ACC112 (cell line): ENCODE measurements around the gene FZD1.

Experiments used
- H2AFZ ChIP-seq: fragments of 200-600 bp; sonication (generic); one replicate; pipeline ENCODE4 v1.6.0; 2017; ENCODE audit warnings: antibody characterized with exemption, low read length; ENCODE audit not compliant: unreplicated experiment
- H3K27ac ChIP-seq: fragments of 200-600 bp; sonication (generic); 2 replicates; pipeline ENCODE4 v1.5.1; 2014; ENCODE audit warnings: low read depth, mild to moderate bottlenecking, antibody characterized with exemption, low read length, moderate library complexity
- H3K27me3 ChIP-seq: fragments of 200-600 bp; sonication (generic); 2 replicates; pipeline ENCODE4 v1.6.1; 2014; ENCODE audit warnings: mild to moderate bottlenecking, antibody characterized with exemption, low read length, moderate library complexity, mixed read lengths; ENCODE audit not compliant: insufficient read depth
- H3K36me3 ChIP-seq: fragments of 200-600 bp; sonication (generic); 2 replicates; pipeline ENCODE4 v1.6.1; 2016; ENCODE audit warnings: mild to moderate bottlenecking, antibody characterized with exemption, low read length, moderate library complexity, mixed read lengths; ENCODE audit not compliant: insufficient read depth
- H3K4me1 ChIP-seq: fragments of 200-600 bp; sonication (generic); one replicate; pipeline ENCODE4 v1.6.1; 2016; ENCODE audit warnings: low read length, mixed read lengths; ENCODE audit not compliant: insufficient read depth, unreplicated experiment, control insufficient read depth
- H3K4me3 ChIP-seq: fragments of 200-600 bp; sonication (generic); 2 replicates; pipeline ENCODE4 v1.5.1; 2014; ENCODE audit warnings: mild to moderate bottlenecking, low read depth, low read length
- H3K79me2 ChIP-seq: fragments of 200-600 bp; sonication (generic); one replicate; pipeline ENCODE4 v1.6.0; 2016; ENCODE audit warnings: low read length; ENCODE audit not compliant: control insufficient read depth, unreplicated experiment, insufficient read depth

The FZD1 gene

GRCh38 chr7:91286432-91286831, 22.2 kb downstream of the FZD1 start:
- H3K4me3 ChIP-seq = no peak overlapping the region
- no peaks in the 10 kb centered on the region for H3K79me2 ChIP-seq
- no peaks in the 10 kb centered on the region for H3K36me3 ChIP-seq
- H3K4me1 ChIP-seq = peaks cover 7% of the 10 kb centered on the region
- H3K27ac ChIP-seq = no peak overlapping the region
- no peak overlapping the region for H2AFZ ChIP-seq
- no peaks in the 10 kb centered on the region for H3K27me3 ChIP-seq

GRCh38 chr7:91287371-91288084, 23.3 kb downstream of the FZD1 start:
- no peak overlapping the region for H3K27ac ChIP-seq
- H3K4me1 ChIP-seq = peaks cover 7% of the 10 kb centered on the region
- H3K4me3 ChIP-seq = no peak overlapping the region
- no peaks in the 10 kb centered on the region for H3K79me2 ChIP-seq
- no peak overlapping the region for H2AFZ ChIP-seq
- no peaks in the 10 kb centered on the region for H3K36me3 ChIP-seq
- no peaks in the 10 kb centered on the region for H3K27me3 ChIP-seq

- Histone ChIP-seq H3K4me3 (no peak overlapping the region), H3K27me3 (no peaks in the 10 kb centered on the region), H3K27ac (no peak overlapping the region), H3K4me1 (peaks cover 7% of the 10 kb centered on the region), H3K79me2 (no peaks in the 10 kb centered on the region), H3K36me3 (no peaks in the 10 kb centered on the region), H2AFZ (no peak overlapping the region)
Observed at GRCh38 chr7:91288208-91288824, 24.1 kb downstream of the FZD1 start.

- no peaks in the 10 kb centered on the region for H3K36me3 ChIP-seq
- H3K4me3 ChIP-seq = no peak overlapping the region
- H3K4me1 ChIP-seq = peaks cover 7% of the 10 kb centered on the region
Observed at GRCh38 chr7:91289633-91290254, 25.5 kb downstream of the FZD1 start.

GRCh38 chr7:91291302-91291701, 27.1 kb downstream of the FZD1 start:
- no peaks in the 10 kb centered on the region for H3K79me2 ChIP-seq
- no peaks in the 10 kb centered on the region for H3K4me1 ChIP-seq
- H3K4me3 ChIP-seq = no peak overlapping the region
- H3K27ac ChIP-seq = no peak overlapping the region
- H3K36me3 ChIP-seq = no peaks in the 10 kb centered on the region
- H3K27me3 ChIP-seq = peaks cover 7% of the 10 kb centered on the region; the same call in 1 of the 2 replicates
- no peak overlapping the region for H2AFZ ChIP-seq

More at GRCh38 chr7:91289633-91290254, 25.5 kb downstream of the FZD1 start:
- Histone ChIP-seq H2AFZ (no peak overlapping the region), H3K27ac (no peak overlapping the region), H3K27me3 (peaks cover 6% of the 10 kb centered on the region; the same call in 1 of the 2 replicates), H3K79me2 (no peaks in the 10 kb centered on the region)

- peaks cover 7% of the 10 kb centered on the region; the same call in 1 of the 2 replicates for H3K27me3 ChIP-seq
- no peaks in the 10 kb centered on the region for H3K36me3 ChIP-seq
- H2AFZ ChIP-seq = no peak overlapping the region
- H3K4me3 ChIP-seq = no peak overlapping the region
- H3K4me1 ChIP-seq = no peaks in the 10 kb centered on the region
- H3K27ac ChIP-seq = no peak overlapping the region
- H3K79me2 ChIP-seq = no peaks in the 10 kb centered on the region
Observed at GRCh38 chr7:91291902-91292301, 27.7 kb downstream of the FZD1 start.

- Histone ChIP-seq H3K27me3 (peaks cover 7% of the 10 kb centered on the region; the same call in 1 of the 2 replicates), H2AFZ (no peak overlapping the region), H3K79me2 (no peaks in the 10 kb centered on the region), H3K4me1 (no peaks in the 10 kb centered on the region), H3K36me3 (no peaks in the 10 kb centered on the region), H3K4me3 (no peak overlapping the region), H3K27ac (no peak overlapping the region)
Observed at GRCh38 chr7:91292506-91292905, 28.3 kb downstream of the FZD1 start.

GRCh38 chr7:91293136-91293535, 28.9 kb downstream of the FZD1 start:
- Histone ChIP-seq H3K27ac (no peak overlapping the region), H3K36me3 (no peaks in the 10 kb centered on the region), H2AFZ (no peak overlapping the region), H3K27me3 (peaks cover 7% of the 10 kb centered on the region; the same call in 1 of the 2 replicates), H3K4me3 (no peak overlapping the region), H3K4me1 (no peaks in the 10 kb centered on the region), H3K79me2 (no peaks in the 10 kb centered on the region)

GRCh38 chr7:91293840-91294239, 29.6 kb downstream of the FZD1 start:
- peaks cover 7% of the 10 kb centered on the region; the same call in 1 of the 2 replicates for H3K27me3 ChIP-seq
- no peaks in the 10 kb centered on the region for H3K36me3 ChIP-seq
- H3K27ac ChIP-seq = no peak overlapping the region
- no peak overlapping the region for H3K4me3 ChIP-seq
- no peak overlapping the region for H2AFZ ChIP-seq
- no peaks in the 10 kb centered on the region for H3K4me1 ChIP-seq
- H3K79me2 ChIP-seq = no peaks in the 10 kb centered on the region

- Histone ChIP-seq H3K27ac (no peak overlapping the region), H3K27me3 (peaks cover 7% of the 10 kb centered on the region; the same call in 1 of the 2 replicates), H2AFZ (no peak overlapping the region), H3K79me2 (no peaks in the 10 kb centered on the region), H3K4me3 (no peak overlapping the region), H3K4me1 (no peaks in the 10 kb centered on the region), H3K36me3 (no peaks in the 10 kb centered on the region)
Observed at GRCh38 chr7:91294639-91295220, 30.5 kb downstream of the FZD1 start.
